HepG2 (cell line): ENCODE results near the gene RPS6KA2. TPM values are rescaled to one million over a fixed set of nuclear protein-coding genes. Genes with fewer than 3 reads are reported as not detected.

Source experiments
- CREB3 ChIP-seq: sonication (generic); formaldehyde crosslinking; IDR thresholded peaks from 2 replicates; pipeline ENCODE4 v1.5.0; 2020; ENCODE audit warnings: missing genetic modification reagents
- HINFP ChIP-seq: sonication (generic); formaldehyde crosslinking; IDR thresholded peaks from 2 replicates; pipeline ENCODE4 v1.4.0; 2020; ENCODE audit warnings: low read depth, mild to moderate bottlenecking, missing genetic modification reagents
- HNRNPLL ChIP-seq: fragments of 200-400 bp; formaldehyde crosslinking; IDR thresholded peaks from 2 replicates; pipeline ENCODE4 v1.6.1; 2017; ENCODE audit warnings: mild to moderate bottlenecking, low read depth, low read length; ENCODE audit not compliant: poor library complexity, severe bottlenecking
- KDM5A ChIP-seq: fragments of 200-600 bp; sonication (generic); IDR thresholded peaks from 2 replicates; pipeline ENCODE4 v1.7.0; 2018; ENCODE audit warnings: antibody characterized with exemption, mild to moderate bottlenecking, low read length, borderline replicate concordance
- NONO ChIP-seq, 2 experiments: fragments of 450-650 bp in 1 of 2; sonication (generic) in 1 of 2; formaldehyde crosslinking in 1 of 2; IDR thresholded peaks in 1 of 2; conservative IDR thresholded peaks in 1 of 2; 2 replicates each; pipeline versions ENCODE4 v1.6.1 to v1.8.0; 2017 to 2022; ENCODE audit warnings: mild to moderate bottlenecking in 1 of 2, missing genetic modification reagents in 1 of 2, moderate library complexity in 1 of 2
- NR3C1 ChIP-seq: sonication (generic); formaldehyde crosslinking; IDR thresholded peaks from 2 replicates; pipeline ENCODE4 v1.4.0; 2020; ENCODE audit warnings: missing genetic modification reagents
- PAWR ChIP-seq: sonication (generic); formaldehyde crosslinking; IDR thresholded peaks from 2 replicates; pipeline ENCODE4 v1.4.0; 2020; ENCODE audit warnings: missing genetic modification reagents, mild to moderate bottlenecking, borderline replicate concordance
- POLR2AphosphoS2 ChIP-seq: IDR thresholded peaks from 2 replicates; pipeline ENCODE4 v1.6.1; 2011; ENCODE audit warnings: low read depth, low read length, improper control_type of control experiment
- PRDM4 ChIP-seq: sonication (generic); formaldehyde crosslinking; IDR thresholded peaks from 2 replicates; pipeline ENCODE4 v1.9.0; 2021; ENCODE audit warnings: missing genetic modification reagents, borderline replicate concordance
- PRPF4 ChIP-seq: fragments of 200-400 bp; formaldehyde crosslinking; IDR thresholded peaks from 2 replicates; pipeline ENCODE4 v1.6.1; 2016; ENCODE audit warnings: low read length, low read depth; ENCODE audit not compliant: poor library complexity, severe bottlenecking
- XBP1 ChIP-seq: sonication (generic); formaldehyde crosslinking; IDR thresholded peaks from 2 replicates; pipeline ENCODE4 v1.5.0; 2020; ENCODE audit warnings: missing genetic modification reagents
- ZFP37 ChIP-seq: sonication (generic); formaldehyde crosslinking; IDR thresholded peaks from 2 replicates; pipeline ENCODE4 v1.4.0; 2020; ENCODE audit warnings: missing genetic modification reagents, borderline replicate concordance
- ZNF205 ChIP-seq: IDR thresholded peaks from 2 replicates; pipeline ENCODE4 v1.6.1; 2018; ENCODE audit warnings: missing biosample characterization, missing genetic modification reagents
- ZNF251 ChIP-seq: sonication (generic); formaldehyde crosslinking; IDR thresholded peaks from 2 replicates; pipeline ENCODE4 v1.9.0; 2021; ENCODE audit warnings: mild to moderate bottlenecking, missing genetic modification reagents
- ZNF253 ChIP-seq: sonication (generic); formaldehyde crosslinking; IDR thresholded peaks from 2 replicates; pipeline ENCODE4 v1.8.0; 2022; ENCODE audit warnings: mild to moderate bottlenecking, missing genetic modification reagents, borderline replicate concordance
- ZNF629 ChIP-seq: sonication (generic); formaldehyde crosslinking; conservative IDR thresholded peaks from 2 replicates; pipeline ENCODE4 v1.5.0; 2020; ENCODE audit warnings: missing genetic modification reagents
- ZNF749 ChIP-seq: sonication (generic); formaldehyde crosslinking; IDR thresholded peaks from 2 replicates; pipeline ENCODE4 v1.8.0; 2022; ENCODE audit warnings: mild to moderate bottlenecking, missing genetic modification reagents, moderate library complexity, borderline replicate concordance
- ZNF879 ChIP-seq: sonication (generic); formaldehyde crosslinking; IDR thresholded peaks from 2 replicates; pipeline ENCODE4 v1.8.1; 2023; ENCODE audit warnings: missing genetic modification reagents
- polyA plus RNA-seq, 8 experiments: library from polyadenylated mRNA; depleted of rRNA in 3 of 8; stranded (reverse) in 7 of 8; unstranded in 1 of 8; fragments of >200 nt; fragmentation: Illumina TruSeq in 4 of 8; extraction: Trizol in 4 of 8; gene quantifications; 2 replicates each; pipeline versions ENCODE4 v1.2.1 to v1.2.3, GENCODE V29; 2011 to 2016; ENCODE audit warnings: low read depth in 4 of 8, missing spikeins in 1 of 8, mixed read lengths in 1 of 8; ENCODE audit not compliant: insufficient read depth in 1 of 8
- total RNA-seq, 5 experiments: library from RNA; depleted of rRNA; stranded (reverse); fragments of >200 nt; fragmentation: Illumina TruSeq; extraction: Trizol; gene quantifications; 2 replicates each; pipeline ENCODE4 v1.2.3, GENCODE V29; 2016; ENCODE audit warnings: low read depth in 1 of 5
- TF ChIP-seq, protein P1 (sequence below): sonication (generic); formaldehyde crosslinking; IDR thresholded peaks from 2 replicates; pipeline ENCODE4 v1.4.0; 2020; ENCODE audit warnings: mild to moderate bottlenecking, low read depth, missing genetic modification reagents
- TF ChIP-seq, protein P2 (sequence below): sonication (generic); formaldehyde crosslinking; conservative IDR thresholded peaks from 2 replicates; pipeline ENCODE4 v1.8.1; 2023; ENCODE audit warnings: missing genetic modification reagents

RPS6KA2 gene
- total and polyA plus RNA-seq, 2 of the 13 experiments (the other 11 are each of a cell fraction or from before 2014, with no cell fraction given) = 0.22 to 0.38 TPM

GRCh38 chr6:166387642-166388289, 239.3 kb downstream of the RPS6KA2 start (continued):
- no peak; the same call in 1 of the 2 replicates for TF ChIP-seq ZNF629 (CRISPR knock-in tag)
- TF ChIP-seq HINFP (CRISPR knock-in tag) = no peak
- TF ChIP-seq KDM5A = no peak; the same call in 1 of the 2 replicates
- no peak for TF ChIP-seq ZNF251 (CRISPR knock-in tag)
- TF ChIP-seq ZFP37 (CRISPR knock-in tag) = 0 out of 2 replicates have a peak, but pooled peaks have one; percentile 71
- 0 out of 2 replicates have a peak, but pooled peaks have one; percentile 11 for TF ChIP-seq CREB3
- peak; percentile 69; the same call in 1 of the 2 replicates for TF ChIP-seq ZNF749
- TF ChIP-seq PRDM4 (CRISPR knock-in tag) = no peak
- TF ChIP-seq, protein P1, sequence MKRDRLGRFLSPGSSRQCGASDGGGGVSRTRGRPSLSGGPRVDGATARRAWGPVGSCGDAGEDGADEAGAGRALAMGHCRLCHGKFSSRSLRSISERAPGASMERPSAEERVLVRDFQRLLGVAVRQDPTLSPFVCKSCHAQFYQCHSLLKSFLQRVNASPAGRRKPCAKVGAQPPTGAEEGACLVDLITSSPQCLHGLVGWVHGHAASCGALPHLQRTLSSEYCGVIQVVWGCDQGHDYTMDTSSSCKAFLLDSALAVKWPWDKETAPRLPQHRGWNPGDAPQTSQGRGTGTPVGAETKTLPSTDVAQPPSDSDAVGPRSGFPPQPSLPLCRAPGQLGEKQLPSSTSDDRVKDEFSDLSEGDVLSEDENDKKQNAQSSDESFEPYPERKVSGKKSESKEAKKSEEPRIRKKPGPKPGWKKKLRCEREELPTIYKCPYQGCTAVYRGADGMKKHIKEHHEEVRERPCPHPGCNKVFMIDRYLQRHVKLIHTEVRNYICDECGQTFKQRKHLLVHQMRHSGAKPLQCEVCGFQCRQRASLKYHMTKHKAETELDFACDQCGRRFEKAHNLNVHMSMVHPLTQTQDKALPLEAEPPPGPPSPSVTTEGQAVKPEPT (CRISPR knock-in tag) = peak; percentile 72; the same call in 1 of the 2 replicates
- no peak for TF ChIP-seq XBP1 (CRISPR knock-in tag)
- TF ChIP-seq HNRNPLL = no peak
- no peak for TF ChIP-seq PRPF4
- 0 out of 2 replicates have a peak, but pooled peaks have one; percentile 79 for TF ChIP-seq ZNF879 (CRISPR knock-in tag)
- TF ChIP-seq, protein P2, sequence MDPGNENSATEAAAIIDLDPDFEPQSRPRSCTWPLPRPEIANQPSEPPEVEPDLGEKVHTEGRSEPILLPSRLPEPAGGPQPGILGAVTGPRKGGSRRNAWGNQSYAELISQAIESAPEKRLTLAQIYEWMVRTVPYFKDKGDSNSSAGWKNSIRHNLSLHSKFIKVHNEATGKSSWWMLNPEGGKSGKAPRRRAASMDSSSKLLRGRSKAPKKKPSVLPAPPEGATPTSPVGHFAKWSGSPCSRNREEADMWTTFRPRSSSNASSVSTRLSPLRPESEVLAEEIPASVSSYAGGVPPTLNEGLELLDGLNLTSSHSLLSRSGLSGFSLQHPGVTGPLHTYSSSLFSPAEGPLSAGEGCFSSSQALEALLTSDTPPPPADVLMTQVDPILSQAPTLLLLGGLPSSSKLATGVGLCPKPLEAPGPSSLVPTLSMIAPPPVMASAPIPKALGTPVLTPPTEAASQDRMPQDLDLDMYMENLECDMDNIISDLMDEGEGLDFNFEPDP (CRISPR knock-in tag) = no peak
- TF ChIP-seq NONO (IDR thresholded peaks at IDR 0.05) = no peak
- TF ChIP-seq NONO (CRISPR knock-in tag; conservative IDR thresholded peaks at IDR 0.05) = no peak; the same call in 1 of the 2 replicates
- TF ChIP-seq NR3C1 (CRISPR knock-in tag) = no peak
- no peak for TF ChIP-seq POLR2AphosphoS2
- no peak; the same call in 1 of the 2 replicates for TF ChIP-seq ZNF205
- TF ChIP-seq ZNF253 = no peak
- no peak for TF ChIP-seq PAWR (CRISPR knock-in tag)
